DOHH2 (cell line): ENCODE measurements around the gene ITGB4.

ENCODE experiments used
- H3F3A ChIP-seq: fragments of 200-600 bp; sonication (generic), shearing (Covaris generic); 2 replicates; pipeline ENCODE4 v1.6.0; 2016; ENCODE audit warnings: antibody characterized with exemption, mild to moderate bottlenecking; ENCODE audit not compliant: control insufficient read depth, insufficient read depth
- H3K27ac ChIP-seq: fragments of 200-600 bp; sonication (generic); 2 replicates; pipeline ENCODE4 v1.5.1; 2014; ENCODE audit warnings: low read depth, mild to moderate bottlenecking, low read length, moderate library complexity
- H3K27me3 ChIP-seq: fragments of 200-600 bp; sonication (generic); 2 replicates; pipeline ENCODE4 v1.6.1; 2014; ENCODE audit warnings: mild to moderate bottlenecking, low read length, mixed read lengths; ENCODE audit not compliant: control insufficient read depth
- H3K36me3 ChIP-seq: fragments of 200-600 bp; sonication (generic); 2 replicates; pipeline ENCODE4 v1.6.1; 2014; ENCODE audit warnings: mild to moderate bottlenecking, low read length, moderate library complexity, mixed read lengths; ENCODE audit not compliant: control insufficient read depth
- H3K4me1 ChIP-seq: fragments of 200-600 bp; sonication (generic); 2 replicates; pipeline ENCODE4 v1.6.1; 2014; ENCODE audit warnings: mild to moderate bottlenecking, low read length, mixed read lengths; ENCODE audit not compliant: control insufficient read depth
- H3K4me2 ChIP-seq: fragments of 200-600 bp; sonication (generic); 2 replicates; pipeline ENCODE4 v1.6.0; 2014; ENCODE audit warnings: mild to moderate bottlenecking, low read length, moderate library complexity
- H3K4me3 ChIP-seq: fragments of 200-600 bp; sonication (generic); 2 replicates; pipeline ENCODE4 v1.5.1; 2014; ENCODE audit warnings: mild to moderate bottlenecking, low read length, mixed read lengths
- H3K79me2 ChIP-seq: fragments of 200-600 bp; sonication (generic); 2 replicates; pipeline ENCODE4 v1.6.1; 2014; ENCODE audit warnings: mild to moderate bottlenecking, low read length, mixed read lengths; ENCODE audit not compliant: control insufficient read depth
- H3K9me2 ChIP-seq: fragments of 200-600 bp; sonication (generic); replicated peaks from 2 replicates; pipeline ENCODE4 v1.6.1; 2014; ENCODE audit warnings: mild to moderate bottlenecking, low read length, mixed read lengths; ENCODE audit not compliant: control insufficient read depth
- H3K9me3 ChIP-seq: fragments of 200-600 bp; sonication (generic); 2 replicates; pipeline ENCODE4 v1.6.1; 2014; ENCODE audit warnings: antibody characterized with exemption, low read length, mixed read lengths; ENCODE audit not compliant: control insufficient read depth, insufficient read depth
- H4K20me1 ChIP-seq: fragments of 200-600 bp; sonication (generic); 2 replicates; pipeline ENCODE4 v1.6.0; 2014; ENCODE audit warnings: low read depth, mild to moderate bottlenecking, antibody characterized with exemption, low read length, moderate library complexity; ENCODE audit not compliant: control insufficient read depth, insufficient read depth
- EZH2phosphoT487 ChIP-seq: fragments of 200-600 bp; sonication (generic); IDR thresholded peaks from 2 replicates; pipeline ENCODE4 v1.6.1; 2017; ENCODE audit warnings: borderline replicate concordance, mild to moderate bottlenecking, antibody characterized with exemption, low read length, moderate library complexity, mixed read lengths
- TF ChIP-seq, protein P1 (sequence below): fragments of 200-600 bp; sonication (generic); IDR thresholded peaks from one replicate; pipeline ENCODE4 v1.5.1; 2014; ENCODE audit warnings: antibody characterized with exemption, mild to moderate bottlenecking, low read depth, low read length; ENCODE audit not compliant: poor library complexity, severe bottlenecking

The ITGB4 gene

GRCh38 chr17:75750661-75751423 lies 29.6 kb downstream of the ITGB4 start:
- Histone ChIP-seq H3K4me2 (no peak overlapping the region), H3K27me3 (no peaks in the 10 kb centered on the region), H3F3A (peaks cover 4% of the 10 kb centered on the region), H3K4me1 (peaks cover 39% of the 10 kb centered on the region), H3K79me2 (no peaks in the 10 kb centered on the region), H3K36me3 (no peaks in the 10 kb centered on the region), H4K20me1 (no peaks in the 10 kb centered on the region), H3K9me2 (no peaks in the 10 kb centered on the region), H3K27ac (no peak overlapping the region), H3K4me3 (no peak overlapping the region), H3K9me3 (no peaks in the 10 kb centered on the region)
- TF ChIP-seq EZH2phosphoT487 = no peak
- TF ChIP-seq, protein P1, sequence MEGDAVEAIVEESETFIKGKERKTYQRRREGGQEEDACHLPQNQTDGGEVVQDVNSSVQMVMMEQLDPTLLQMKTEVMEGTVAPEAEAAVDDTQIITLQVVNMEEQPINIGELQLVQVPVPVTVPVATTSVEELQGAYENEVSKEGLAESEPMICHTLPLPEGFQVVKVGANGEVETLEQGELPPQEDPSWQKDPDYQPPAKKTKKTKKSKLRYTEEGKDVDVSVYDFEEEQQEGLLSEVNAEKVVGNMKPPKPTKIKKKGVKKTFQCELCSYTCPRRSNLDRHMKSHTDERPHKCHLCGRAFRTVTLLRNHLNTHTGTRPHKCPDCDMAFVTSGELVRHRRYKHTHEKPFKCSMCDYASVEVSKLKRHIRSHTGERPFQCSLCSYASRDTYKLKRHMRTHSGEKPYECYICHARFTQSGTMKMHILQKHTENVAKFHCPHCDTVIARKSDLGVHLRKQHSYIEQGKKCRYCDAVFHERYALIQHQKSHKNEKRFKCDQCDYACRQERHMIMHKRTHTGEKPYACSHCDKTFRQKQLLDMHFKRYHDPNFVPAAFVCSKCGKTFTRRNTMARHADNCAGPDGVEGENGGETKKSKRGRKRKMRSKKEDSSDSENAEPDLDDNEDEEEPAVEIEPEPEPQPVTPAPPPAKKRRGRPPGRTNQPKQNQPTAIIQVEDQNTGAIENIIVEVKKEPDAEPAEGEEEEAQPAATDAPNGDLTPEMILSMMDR = no peak

DNA sequence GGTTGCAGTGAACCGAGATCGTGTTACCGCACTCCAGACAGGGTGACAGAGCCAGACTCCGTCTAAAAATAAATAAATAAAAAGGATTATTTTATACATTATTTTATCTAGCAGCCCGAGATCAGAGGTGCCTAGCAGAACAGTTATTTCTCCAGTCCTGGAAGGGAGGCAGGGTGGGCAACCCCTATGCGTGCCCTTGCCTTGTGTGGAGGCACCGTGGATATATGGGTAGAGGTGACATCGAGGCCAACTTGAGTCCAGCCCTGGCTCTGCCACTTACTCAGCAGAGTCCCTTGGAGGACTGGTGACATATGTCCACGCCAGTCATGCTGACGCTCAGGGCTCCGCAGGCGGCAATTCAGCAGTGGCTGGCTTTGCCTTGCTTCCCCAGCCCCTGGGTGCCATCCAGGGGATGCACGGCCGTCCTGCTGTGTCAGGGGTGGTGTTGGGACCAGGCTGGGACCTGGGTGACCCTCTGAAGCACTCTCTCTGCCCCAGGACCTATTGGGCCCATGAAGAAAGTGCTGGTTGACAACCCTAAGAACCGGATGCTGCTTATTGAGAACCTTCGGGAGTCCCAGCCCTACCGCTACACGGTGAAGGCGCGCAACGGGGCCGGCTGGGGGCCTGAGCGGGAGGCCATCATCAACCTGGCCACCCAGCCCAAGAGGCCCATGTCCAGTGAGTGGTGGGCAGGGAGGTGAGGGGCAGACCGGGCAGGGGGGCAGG lies 30.6 kb downstream of the ITGB4 start:
- Histone ChIP-seq H3K4me3 (no peak overlapping the region), H3K4me2 (no peak overlapping the region), H3K27me3 (no peaks in the 10 kb centered on the region), H3K36me3 (no peaks in the 10 kb centered on the region), H3F3A (peaks cover 4% of the 10 kb centered on the region), H3K4me1 (peaks cover 39% of the 10 kb centered on the region), H3K9me3 (no peaks in the 10 kb centered on the region), H3K79me2 (no peaks in the 10 kb centered on the region), H3K9me2 (no peaks in the 10 kb centered on the region), H3K27ac (no peak overlapping the region), H4K20me1 (no peaks in the 10 kb centered on the region)
- no peak for TF ChIP-seq EZH2phosphoT487
- TF ChIP-seq, protein P1 = no peak

DNA sequence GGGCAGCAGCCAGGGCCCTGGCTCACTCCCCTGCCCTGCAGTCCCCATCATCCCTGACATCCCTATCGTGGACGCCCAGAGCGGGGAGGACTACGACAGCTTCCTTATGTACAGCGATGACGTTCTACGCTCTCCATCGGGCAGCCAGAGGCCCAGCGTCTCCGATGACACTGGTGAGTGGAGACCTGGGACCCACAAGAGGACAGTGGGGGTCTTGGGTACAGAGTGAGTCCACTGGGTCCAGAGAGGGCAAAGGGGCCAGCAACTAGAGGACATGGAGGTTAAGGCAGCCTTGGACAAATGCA lies 31.1 kb downstream of the ITGB4 start:
- no peak overlapping the region for H3K27ac ChIP-seq
- no peaks in the 10 kb centered on the region for H3K36me3 ChIP-seq
- H3K4me3 ChIP-seq = no peak overlapping the region
- H3K4me1 ChIP-seq = peaks cover 39% of the 10 kb centered on the region
- no peaks in the 10 kb centered on the region for H4K20me1 ChIP-seq
- H3K4me2 ChIP-seq = no peak overlapping the region
- no peaks in the 10 kb centered on the region for H3K9me3 ChIP-seq
- peaks cover 4% of the 10 kb centered on the region for H3F3A ChIP-seq
- no peaks in the 10 kb centered on the region for H3K27me3 ChIP-seq
- no peaks in the 10 kb centered on the region for H3K9me2 ChIP-seq
- TF ChIP-seq, protein P1 = no peak
- TF ChIP-seq EZH2phosphoT487 = no peak
- H3K79me2 ChIP-seq = no peaks in the 10 kb centered on the region
